Neural progenitor cell (in vitro differentiated cells): ENCODE measurements around the gene CHRNA10.

Source experiments
- CTCF ChIP-seq: fragments of 200-600 bp; sonication (generic); IDR thresholded peaks from 2 replicates; pipeline ENCODE4 v1.5.1; 2017; ENCODE audit warnings: antibody characterized with exemption, mild to moderate bottlenecking
- EZH2 ChIP-seq: fragments of 200-600 bp; sonication (generic); IDR thresholded peaks from 2 replicates; pipeline ENCODE4 v1.6.1; 2017; ENCODE audit warnings: antibody characterized with exemption, mild to moderate bottlenecking, moderate library complexity
- EZH2phosphoT487 ChIP-seq: fragments of 200-600 bp; sonication (generic); IDR thresholded peaks from 2 replicates; pipeline ENCODE4 v1.6.1; 2017; ENCODE audit warnings: antibody characterized with exemption

GRCh38 chr11:3686751-3687150, 15.6 kb upstream of the CHRNA10 start:
- TF ChIP-seq CTCF (no peak), EZH2 (no peak), EZH2phosphoT487 (no peak)
